H1 (cell line): ENCODE results near the gene ADCY2. TPM values are rescaled to one million over a fixed set of nuclear protein-coding genes. Genes with fewer than 3 reads are reported as not detected.
A peak's percentile ranks its signal among the peaks of the same experiment; 100 is the strongest.

Experiments used
- CTCF ChIA-PET: fragments of 300-600 bp; sonication (Branson Sonifier 250); formaldehyde crosslinking; loops from one replicate; lab custom pipeline; 2021; ENCODE audit not compliant: partially characterized antibody; lab: Charles Lee
- POLR2A ChIA-PET: fragments of 300-600 bp; sonication (Branson Sonifier 250); formaldehyde crosslinking; loops from one replicate; lab custom pipeline; 2021; ENCODE audit warnings: inconsistent platforms; ENCODE audit not compliant: partially characterized antibody; lab: Charles Lee
- DNase-seq, 2 experiments: peaks; one replicate each; pipeline versions ENCODE4 v3.0.0 to v3.0.0-alpha.2; 2010 to 2022; ENCODE audit warnings: low spot score in 2 of 2, low read depth in 1 of 2, mixed read lengths in 1 of 2
- FAIRE-seq: peaks from 2 replicates; lab custom pipeline; 2011; peaks lifted over from hg19 to GRCh38; lab: Jason Lieb, UNC
- H2AFZ ChIP-seq: 2 replicates; pipeline ENCODE4 v1.8.1; 2012; ENCODE audit warnings: low read length, inconsistent platforms
- H2AK5ac ChIP-seq: 2 replicates; pipeline ENCODE4 v1.6.1; 2013; ENCODE audit warnings: low read depth, low read length
- H2BK120ac ChIP-seq: replicated peaks from 2 replicates; pipeline ENCODE3; 2013; ENCODE audit warnings: low read depth, low read length, inconsistent platforms
- H2BK12ac ChIP-seq: 2 replicates; pipeline ENCODE4 v1.6.1; 2013; ENCODE audit warnings: low read depth, low read length
- H2BK15ac ChIP-seq: 2 replicates; pipeline ENCODE4 v1.6.1; 2013; ENCODE audit warnings: low read length
- H2BK20ac ChIP-seq: 2 replicates; pipeline ENCODE4 v1.6.1; 2013; ENCODE audit warnings: low read length
- H2BK5ac ChIP-seq: 2 replicates; pipeline ENCODE4 v1.6.1; 2013; ENCODE audit warnings: low read depth, low read length
- H3K14ac ChIP-seq: 2 replicates; pipeline ENCODE4 v1.6.1; 2013; ENCODE audit warnings: inconsistent platforms; ENCODE audit not compliant: insufficient read length
- H3K18ac ChIP-seq: 2 replicates; pipeline ENCODE4 v1.6.1; 2013; ENCODE audit warnings: low read length; ENCODE audit errors: extremely low read depth
- H3K23ac ChIP-seq: 2 replicates; pipeline ENCODE4 v1.6.1; 2013; ENCODE audit warnings: inconsistent platforms; ENCODE audit not compliant: insufficient read length
- H3K23me2 ChIP-seq: 2 replicates; pipeline ENCODE4 v1.6.1; 2013; ENCODE audit warnings: low read depth, low read length
- H3K27ac ChIP-seq: 2 replicates; pipeline ENCODE4 v1.6.1; 2011; ENCODE audit warnings: low read depth, low read length, inconsistent platforms
- H3K27me3 ChIP-seq, 4 experiments: replicated peaks in 1 of 4; 1 replicate in 1 of 4; 2 replicates in 3 of 4; pipeline versions ENCODE4 v1.6.1 to v1.8.1; 2011 to 2013; ENCODE audit warnings: low read length in 3 of 4, mild to moderate bottlenecking in 3 of 4, inconsistent platforms in 2 of 4, mixed read lengths in 2 of 4, moderate library complexity in 1 of 4; ENCODE audit not compliant: control insufficient read depth in 3 of 4, insufficient read depth in 3 of 4; ENCODE audit errors: extremely low read depth in 1 of 4
- H3K36me3 ChIP-seq, 4 experiments: 2 replicates each; pipeline versions ENCODE4 v1.6.1 to v1.8.1; 2011 to 2013; ENCODE audit warnings: mild to moderate bottlenecking in 4 of 4, low read length in 3 of 4, moderate library complexity in 2 of 4, control low read depth in 1 of 4, inconsistent platforms in 1 of 4; ENCODE audit not compliant: insufficient read depth in 4 of 4, control insufficient read depth in 2 of 4
- H3K4ac ChIP-seq: replicated peaks from 2 replicates; pipeline ENCODE3; 2013; ENCODE audit warnings: low read length, low read depth, mixed read lengths, inconsistent platforms; ENCODE audit not compliant: insufficient read length
- H3K4me1 ChIP-seq, 4 experiments: replicated peaks in 1 of 4; 1 replicate in 1 of 4; 2 replicates in 3 of 4; pipeline versions ENCODE4 v1.6.1 to v1.8.1; 2011 to 2013; ENCODE audit warnings: low read length in 3 of 4, inconsistent platforms in 2 of 4, mixed read lengths in 1 of 4; ENCODE audit not compliant: insufficient read depth in 4 of 4, control insufficient read depth in 3 of 4
- H3K4me2 ChIP-seq, 2 experiments: 2 replicates each; pipeline versions ENCODE4 v1.6.1 to v1.8.1; 2011 to 2013; ENCODE audit warnings: low read depth in 2 of 2, low read length in 2 of 2, control low read depth in 1 of 2, inconsistent platforms in 1 of 2, mild to moderate bottlenecking in 1 of 2; ENCODE audit not compliant: insufficient read depth in 1 of 2
- H3K4me3 ChIP-seq, 4 experiments: fragments of 200-600, 300-600 bp in 1 of 4; sonication (generic), shearing (Covaris generic), sonication (Bioruptor Twin) in 1 of 4; 2 replicates each; pipeline versions ENCODE4 v1.5.1 to v1.8.1; 2011 to 2016; ENCODE audit warnings: low read length in 4 of 4, low read depth in 3 of 4, control low read depth in 2 of 4, inconsistent platforms in 2 of 4, mild to moderate bottlenecking in 2 of 4, mixed read lengths in 1 of 4, moderate library complexity in 1 of 4; ENCODE audit not compliant: insufficient read depth in 2 of 4; ENCODE audit errors: extremely low read depth in 1 of 4
- H3K56ac ChIP-seq: replicated peaks from 2 replicates; pipeline ENCODE3; 2013; ENCODE audit warnings: low read depth, mild to moderate bottlenecking, mixed read lengths, low read length, inconsistent platforms; ENCODE audit not compliant: insufficient read length
- H3K79me1 ChIP-seq: 2 replicates; pipeline ENCODE4 v1.6.1; 2013; ENCODE audit warnings: low read depth, low read length, control low read depth
- H3K79me2 ChIP-seq, 2 experiments: 2 replicates each; pipeline versions ENCODE4 v1.6.1 to v1.8.1; 2012 to 2013; ENCODE audit warnings: low read length in 2 of 2, mild to moderate bottlenecking in 2 of 2, inconsistent platforms in 1 of 2; ENCODE audit not compliant: insufficient read depth in 2 of 2, control insufficient read depth in 1 of 2
- H3K9ac ChIP-seq, 4 experiments: replicated peaks in 1 of 4; 1 replicate in 1 of 4; 2 replicates in 3 of 4; pipeline versions ENCODE4 v1.6.1 to v1.8.1; 2011 to 2013; ENCODE audit warnings: low read depth in 3 of 4, low read length in 3 of 4, control low read depth in 2 of 4, mild to moderate bottlenecking in 2 of 4, moderate library complexity in 2 of 4, inconsistent platforms in 1 of 4; ENCODE audit errors: extremely low read depth in 1 of 4
- H3K9me3 ChIP-seq, 2 experiments: 2 replicates each; pipeline versions ENCODE4 v1.6.1 to v1.8.1; 2012 to 2013; ENCODE audit warnings: mild to moderate bottlenecking in 2 of 2, moderate library complexity in 2 of 2, control low read depth in 1 of 2, inconsistent platforms in 1 of 2, low read depth in 1 of 2, low read length in 1 of 2, mixed read lengths in 1 of 2; ENCODE audit not compliant: insufficient read depth in 2 of 2
- H4K20me1 ChIP-seq, 2 experiments: replicated peaks in 1 of 2; 2 replicates each; pipeline versions ENCODE3 to v1.8.1; 2011 to 2013; ENCODE audit warnings: inconsistent platforms in 2 of 2, low read length in 2 of 2, mild to moderate bottlenecking in 1 of 2; ENCODE audit not compliant: insufficient read depth in 2 of 2, control insufficient read depth in 1 of 2
- H4K5ac ChIP-seq: 2 replicates; pipeline ENCODE4 v1.6.1; 2013; ENCODE audit warnings: low read length, low read depth, mixed read lengths, inconsistent platforms; ENCODE audit not compliant: insufficient read length
- H4K8ac ChIP-seq: 2 replicates; pipeline ENCODE4 v1.8.0; 2013; ENCODE audit warnings: mild to moderate bottlenecking, moderate library complexity, low read length, inconsistent platforms; ENCODE audit not compliant: insufficient read depth; ENCODE audit errors: extremely low read depth
- H4K91ac ChIP-seq: replicated peaks from 2 replicates; pipeline ENCODE3; 2013; ENCODE audit warnings: low read length, mixed read lengths, inconsistent platforms; ENCODE audit not compliant: insufficient read length
- BCL11A ChIP-seq, 2 experiments: IDR thresholded peaks; one replicate each; pipeline ENCODE4 v1.6.1; 2011; ENCODE audit warnings: low read depth in 2 of 2, low read length in 2 of 2, mild to moderate bottlenecking in 2 of 2
- CEBPB ChIP-seq: IDR thresholded peaks from 2 replicates; pipeline ENCODE4 v1.6.1; 2012; ENCODE audit warnings: low read depth, low read length
- E2F6 ChIP-seq: IDR thresholded peaks from 2 replicates; pipeline ENCODE4 v1.6.1; 2012; ENCODE audit warnings: inconsistent platforms
- YY1 ChIP-seq: IDR thresholded peaks from 2 replicates; pipeline ENCODE4 v1.6.1; 2011; ENCODE audit warnings: low read depth, mild to moderate bottlenecking, low read length
- WGBS, 2 experiments: shearing (Covaris generic) in 1 of 2; methylation state at CpG; one replicate each; pipeline versions ENCODE4 v1.1.6 to v1.1.7; 2013 to 2015; ENCODE audit warnings: low lambda C conversion rate in 2 of 2, mixed read lengths in 2 of 2, inconsistent platforms in 1 of 2, low coverage in 1 of 2, missing lambda C conversion rate in 1 of 2; ENCODE audit not compliant: insufficient replicate concordance in 2 of 2, insufficient coverage in 1 of 2, insufficient read length in 1 of 2; ENCODE audit errors: extremely low coverage in 1 of 2, missing lambda C conversion rate in 1 of 2; 5-methylcytosine and 5-hydroxymethylcytosine counted together
- polyA plus RNA-seq, 7 experiments: library from polyadenylated mRNA; depleted of rRNA in 3 of 7; stranded (reverse) in 5 of 7; unstranded in 2 of 7; fragments of >200 nt in 5 of 7; fragments of 200-250 nt in 2 of 7; gene quantifications; 1 replicate in 5 of 7; 2 replicates in 1 of 7; 4 replicates in 1 of 7; pipeline versions ENCODE4 v1.2.1 to v1.2.3, GENCODE V29; 2011 to 2013; ENCODE audit warnings: missing spikeins in 2 of 7, mixed read lengths in 2 of 7
- total RNA-seq: library from RNA; stranded (reverse); fragmentation: NEBNext Ultra II Directional; extraction: Animal tissue kit (Norgen Biotek cat#: 25700); gene quantifications from 2 replicates; pipeline ENCODE4 v1.2.1, GENCODE V29; 2021

ADCY2 gene
- total and polyA plus RNA-seq, 2 of the 8 experiments (the other 6 are each of a cell fraction or from before 2014, with no cell fraction given), result 35.8 to 122 TPM

GRCh38 chr5:7385681-7386080 lies 10.3 kb upstream of the ADCY2 start:
- H3K4ac ChIP-seq, result no peak overlapping the region
- no peak overlapping the region for H3K4me3 ChIP-seq
- no peak overlapping the region for H2BK15ac ChIP-seq
- no peak overlapping the region for H3K14ac ChIP-seq
- no peak overlapping the region for H3K4me2 ChIP-seq
- H3K27me3 ChIP-seq, result no peaks in the 10 kb centered on the region; a peak in 1 of 7 replicates
- no peak overlapping the region for H3K56ac ChIP-seq
- H2BK20ac ChIP-seq, result no peak overlapping the region
- H3K79me1 ChIP-seq, result no peaks in the 10 kb centered on the region
- no peaks in the 10 kb centered on the region for H3K4me1 ChIP-seq
- ChIA-PET POLR2A (interaction anchor here (0.7 to 1.6 kb wide), 2 partner anchors 10 to 29 kb away, joined by 3 to 4 read pairs; no protein-coding TSS in a partner anchor), CTCF (interaction anchor here (0.7 to 2.2 kb wide), 3 partner anchors 10 to 369 kb away, joined by 3 to 5 read pairs (median 4); no protein-coding TSS in a partner anchor)
- no peak overlapping the region for H2BK12ac ChIP-seq
- no peak overlapping the region for H3K9ac ChIP-seq
- no peak overlapping the region for H4K8ac ChIP-seq
- H3K9me3 ChIP-seq, result no peaks in the 10 kb centered on the region
- no peak overlapping the region for H2BK120ac ChIP-seq
- no peak overlapping the region for H3K27ac ChIP-seq
- H4K20me1 ChIP-seq, result no peaks in the 10 kb centered on the region
- H3K23ac ChIP-seq, result no peak overlapping the region
- H3K18ac ChIP-seq, result no peak overlapping the region
- no peak overlapping the region for H2AK5ac ChIP-seq
- peak overlapping the region; percentile 64; the same call in 1 of the 2 replicates for H2AFZ ChIP-seq
- H3K23me2 ChIP-seq, result no peaks in the 10 kb centered on the region
- H4K91ac ChIP-seq, result no peak overlapping the region
- WGBS, 2 experiments, result 98% methylated on average over 6 of the region's 6 CpGs; no CpG with 5 or more reads in 1 of the 2 experiments
- no peak for FAIRE-seq
- DNase-seq, result no peak
- no peak overlapping the region for H4K5ac ChIP-seq
- H2BK5ac ChIP-seq, result no peak overlapping the region
- no peaks in the 10 kb centered on the region for H3K79me2 ChIP-seq
- no peaks in the 10 kb centered on the region for H3K36me3 ChIP-seq
- TF ChIP-seq YY1 (no peak), E2F6 (no peak), CEBPB (no peak), BCL11A (IDR thresholded peaks at IDR 0.05; ENCODE audit: low read depth in 2 of 2, low read length in 2 of 2) (no peak)
